CD4-positive, alpha-beta T cell treated with Interleukin-10 for 1 hour (primary cell): ENCODE data around the gene PAPSS1.
"Not testable (repeated sequence)": the region's sequence is repeated elsewhere in the genome, so short reads cannot be mapped to it uniquely, and the experiment has no call there.

Experiments
- DNase-seq: peaks from one replicate; pipeline ENCODE4 v3.0.0-alpha.2; 2020

PAPSS1 gene

DNA sequence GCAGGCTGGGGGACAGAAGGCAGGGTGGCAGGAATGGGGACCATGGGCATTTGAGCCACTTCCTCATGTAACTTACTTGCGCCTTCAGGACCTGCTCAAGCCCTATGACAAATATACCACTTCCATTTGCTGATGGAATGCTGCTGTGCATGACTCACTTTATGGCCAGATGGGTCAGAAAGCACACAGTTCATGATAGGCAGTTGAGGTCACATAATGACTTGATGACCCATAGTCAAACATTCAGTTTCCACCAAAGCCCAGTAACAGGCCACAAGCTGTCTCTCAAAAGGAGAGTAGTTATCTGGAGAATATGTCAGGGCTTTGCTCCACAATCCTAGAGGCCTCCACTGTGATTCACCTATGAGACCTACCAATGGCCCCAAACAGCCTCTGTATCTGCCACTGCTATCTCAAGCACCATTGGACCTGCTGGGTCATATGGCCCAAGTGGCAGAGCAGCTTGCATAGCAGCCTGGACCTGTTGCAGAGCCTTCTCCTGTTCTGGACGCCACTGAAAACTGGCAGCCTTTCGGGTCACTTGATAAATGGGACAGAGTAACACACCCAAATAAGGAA, 5.3 kb upstream of the PAPSS1 start:
- DNase-seq, result no peak

DNA sequence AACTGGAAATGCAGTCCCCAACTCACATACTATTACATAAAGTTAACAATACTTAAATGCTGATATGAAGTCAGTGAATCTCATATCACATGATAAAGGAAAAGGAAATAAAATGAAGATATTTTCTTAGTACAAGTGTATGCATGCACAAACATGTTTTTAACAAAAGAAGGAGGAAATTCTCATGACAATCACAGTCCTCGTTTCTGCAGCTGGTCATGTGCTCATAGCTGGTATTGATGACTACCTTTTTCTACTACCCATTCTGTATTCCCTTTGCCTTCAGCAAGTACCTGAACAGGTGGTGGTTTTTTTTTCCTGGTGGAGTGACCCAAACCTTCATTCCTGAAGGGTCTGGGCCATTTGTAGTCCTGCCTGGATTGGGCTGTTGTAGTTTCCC, 3.3 kb upstream of the PAPSS1 start:
- DNase-seq, result not testable (repeated sequence)

DNA sequence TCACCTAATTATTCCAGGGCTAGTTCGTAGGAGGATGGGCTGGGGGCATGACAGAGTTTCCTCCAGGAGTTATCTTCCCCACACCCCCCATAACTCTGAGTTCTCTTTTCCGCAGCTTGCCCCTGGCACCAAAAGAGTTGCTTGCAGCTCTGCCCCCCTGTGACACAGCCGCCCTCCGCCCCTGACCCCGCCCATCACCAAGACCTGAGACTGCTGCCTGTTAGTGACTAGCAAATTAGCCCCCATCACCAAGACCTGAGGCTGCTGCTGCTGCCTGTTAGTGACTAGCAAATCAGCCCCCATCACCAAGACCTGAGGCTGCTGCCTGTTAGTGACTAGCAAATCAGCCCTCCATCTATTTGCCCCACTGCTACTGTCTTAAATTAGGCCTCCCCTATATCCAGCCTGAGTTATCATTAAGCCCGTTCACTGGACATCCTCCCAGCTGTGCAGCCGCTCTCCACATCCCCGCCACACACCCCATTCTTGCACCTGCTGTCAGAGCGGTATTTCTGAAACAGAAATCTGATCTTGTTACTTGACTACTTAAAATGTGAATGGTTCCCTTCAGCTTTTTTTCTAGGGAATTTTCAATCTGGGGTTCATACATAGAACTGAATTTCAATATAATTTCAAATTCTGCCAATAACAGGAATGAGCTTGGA, 1.5 kb upstream of the PAPSS1 start:
- DNase-seq, result peak; percentile 52

DNA sequence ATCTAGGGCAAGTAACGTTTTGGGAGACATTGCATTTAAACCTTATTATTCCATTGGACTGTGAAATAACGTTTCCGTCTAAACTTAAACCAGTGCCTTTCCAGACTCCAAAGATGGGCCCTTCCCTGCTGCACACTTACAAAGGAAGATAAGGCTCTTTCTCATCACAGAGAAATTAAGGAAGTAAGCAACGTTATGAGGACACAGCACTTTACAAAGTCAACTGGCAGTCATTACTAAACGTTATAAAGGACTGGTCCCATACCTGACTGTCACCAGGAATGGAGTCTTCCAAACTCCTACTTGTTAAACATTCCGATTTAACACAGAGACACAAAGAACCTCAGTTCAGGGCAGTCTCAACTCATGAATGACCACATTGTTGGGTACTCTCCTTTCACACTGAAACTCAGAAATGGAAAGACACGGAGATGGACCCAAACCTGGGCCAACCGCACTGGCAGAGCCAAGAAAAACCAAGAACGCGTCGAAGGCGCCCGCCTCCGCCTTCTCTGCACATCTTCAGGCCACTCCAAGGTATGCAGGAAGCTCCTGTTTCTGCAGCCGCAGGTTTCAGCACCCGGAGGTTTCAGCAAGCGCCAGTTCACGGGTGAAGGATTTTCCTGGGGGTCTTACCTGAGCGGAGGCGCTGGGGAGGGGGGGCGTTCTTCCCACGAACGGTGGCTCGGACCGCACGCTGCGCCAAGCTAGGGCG, 670 bp downstream of the PAPSS1 start:
- DNase-seq, result no peak

DNA sequence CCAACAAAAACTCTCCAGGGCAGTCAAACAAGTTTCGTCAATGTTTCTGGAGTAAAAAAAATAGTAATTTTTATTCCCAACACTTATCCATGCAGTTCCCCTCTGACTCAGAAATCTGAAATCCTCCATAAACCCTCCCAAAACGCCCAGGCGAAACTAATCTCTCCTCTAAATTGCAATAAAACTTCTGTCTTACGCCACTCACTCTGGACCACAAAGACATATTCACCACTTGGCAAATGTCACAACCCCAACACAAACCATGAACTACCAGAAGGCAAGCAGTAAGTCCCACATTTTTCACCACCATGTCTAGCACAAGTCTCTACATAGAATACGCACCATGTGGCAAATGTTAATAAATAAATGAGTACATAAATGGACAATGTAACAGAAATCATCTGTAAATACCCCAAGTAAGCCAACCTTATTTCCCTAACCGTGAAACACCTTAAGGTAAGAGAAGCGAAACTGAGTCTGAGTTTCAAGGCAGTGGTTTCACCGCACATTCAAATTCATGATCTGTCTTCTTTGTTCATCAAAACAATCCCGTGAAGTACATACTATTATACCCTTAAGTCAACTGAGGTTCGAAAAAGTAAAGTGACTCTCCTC, 1.6 kb downstream of the PAPSS1 start:
- DNase-seq, result no peak

DNA sequence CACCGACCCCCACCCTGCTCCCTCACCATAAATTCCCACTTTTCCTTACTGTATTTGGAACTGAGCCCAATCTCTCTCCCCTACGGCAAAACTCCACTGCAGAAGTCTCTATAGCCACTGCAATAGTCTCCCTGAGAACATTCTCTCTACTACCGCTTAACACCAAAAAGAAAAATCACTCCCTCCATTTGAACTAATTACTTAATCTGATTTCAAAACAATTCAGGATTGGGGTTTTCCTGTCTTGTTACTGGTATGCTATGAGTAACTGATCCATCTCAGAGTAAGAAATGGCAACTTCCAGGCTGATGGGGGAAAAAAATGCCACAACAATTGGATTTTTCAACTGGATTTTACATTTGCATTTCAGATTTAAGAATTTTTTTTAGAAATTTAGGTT, 5.8 kb downstream of the PAPSS1 start:
- DNase-seq, result no peak

DNA sequence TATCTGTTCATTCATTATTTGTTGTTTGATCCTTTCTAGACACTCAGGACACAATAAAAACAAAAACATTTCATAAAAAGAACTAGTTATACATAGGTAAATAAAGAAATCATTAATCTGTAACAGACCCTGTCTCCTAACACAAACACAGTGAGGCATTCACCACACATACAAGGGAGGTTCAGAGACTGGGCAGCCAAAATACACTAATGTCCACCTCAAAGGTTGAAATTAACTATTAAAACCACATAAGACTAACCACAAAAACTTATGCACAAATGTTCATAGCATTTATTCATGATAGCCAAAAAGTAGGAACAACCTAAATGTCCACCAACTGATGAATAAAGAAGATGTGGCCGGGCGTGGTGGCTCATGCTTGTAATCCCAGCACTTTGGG, 7.8 kb downstream of the PAPSS1 start:
- DNase-seq, result no peak

DNA sequence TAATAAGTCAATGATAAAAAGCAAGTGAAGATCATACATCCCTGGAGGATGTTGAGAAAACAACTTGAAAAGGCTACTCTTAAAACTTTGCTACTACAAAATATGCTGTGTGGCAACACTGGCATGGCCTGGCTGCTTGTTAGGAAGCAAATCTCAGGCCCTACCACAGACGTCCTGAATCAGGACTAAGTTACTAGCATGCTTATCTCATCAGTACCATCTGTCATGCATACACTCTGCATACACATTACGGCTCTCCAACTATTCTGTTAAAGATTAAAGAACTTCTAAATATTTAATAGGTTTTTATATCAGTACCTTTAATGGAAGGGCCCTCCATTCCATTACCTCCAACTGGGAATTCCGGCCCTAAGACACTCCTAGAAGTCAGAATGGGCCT, 8.2 kb downstream of the PAPSS1 start:
- DNase-seq, result no peak

DNA sequence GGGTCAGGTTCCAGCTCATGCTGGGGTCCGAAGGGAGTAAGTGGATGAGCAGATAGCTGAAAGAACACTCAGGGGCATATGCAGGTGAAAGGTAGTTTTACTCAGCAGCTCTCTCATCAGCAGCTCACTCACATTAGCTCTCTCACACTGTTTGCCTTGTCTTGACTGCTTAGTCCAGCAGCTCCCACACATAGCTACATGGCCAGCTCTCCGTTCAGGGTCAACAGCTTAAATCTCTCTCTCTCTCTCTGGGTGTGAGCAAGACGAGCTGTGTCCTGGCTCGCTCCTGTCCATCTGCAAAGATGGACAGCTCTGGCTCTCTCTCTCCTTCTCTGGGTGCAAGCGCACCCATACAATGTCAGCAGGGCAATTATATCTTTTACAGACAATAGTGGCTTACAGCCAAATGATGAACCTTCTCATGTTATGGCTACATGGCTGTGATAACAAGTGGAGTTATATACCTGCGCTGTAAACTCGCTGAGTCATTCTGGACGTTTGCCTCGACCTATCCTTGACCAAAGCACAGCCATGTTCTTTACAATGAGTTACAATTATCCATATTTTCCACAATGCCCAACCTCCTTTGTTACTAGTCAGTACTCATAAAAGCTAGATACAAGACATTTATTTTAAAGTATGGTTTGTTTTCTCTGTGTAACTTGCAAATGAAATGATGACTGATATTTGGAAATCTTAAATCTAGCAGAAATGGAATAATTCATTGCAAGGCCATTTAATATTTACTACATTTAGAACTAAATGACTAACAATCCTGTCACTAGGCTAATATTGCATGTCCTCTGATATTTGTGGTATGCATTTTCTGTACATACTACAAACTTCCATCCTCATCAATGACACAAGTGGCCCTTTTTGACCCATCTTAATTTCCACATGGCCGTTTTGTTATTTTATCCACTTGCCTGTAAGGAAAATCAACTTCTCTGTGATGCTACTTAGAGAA, 9.3 kb downstream of the PAPSS1 start:
- no peak for DNase-seq

DNA sequence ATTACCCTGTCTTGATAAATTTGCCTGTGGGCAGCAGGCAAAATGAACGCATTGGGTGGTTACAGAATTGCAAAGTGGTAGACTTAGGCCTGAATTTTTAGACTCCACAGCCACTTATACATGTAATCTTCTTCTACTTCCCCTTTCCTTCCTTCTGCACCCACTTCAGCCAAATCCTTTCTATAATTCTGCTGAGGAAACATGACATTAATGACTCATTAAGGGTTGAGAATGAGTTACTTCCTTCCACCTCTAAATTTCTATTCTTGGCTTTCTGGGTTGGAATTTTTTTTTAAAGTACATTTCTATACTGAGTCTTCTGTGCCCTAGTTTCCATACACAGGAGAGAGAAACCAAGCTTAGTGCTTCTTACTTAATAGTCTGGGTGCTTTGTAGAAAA, 10.1 kb downstream of the PAPSS1 start:
- no peak for DNase-seq

DNA sequence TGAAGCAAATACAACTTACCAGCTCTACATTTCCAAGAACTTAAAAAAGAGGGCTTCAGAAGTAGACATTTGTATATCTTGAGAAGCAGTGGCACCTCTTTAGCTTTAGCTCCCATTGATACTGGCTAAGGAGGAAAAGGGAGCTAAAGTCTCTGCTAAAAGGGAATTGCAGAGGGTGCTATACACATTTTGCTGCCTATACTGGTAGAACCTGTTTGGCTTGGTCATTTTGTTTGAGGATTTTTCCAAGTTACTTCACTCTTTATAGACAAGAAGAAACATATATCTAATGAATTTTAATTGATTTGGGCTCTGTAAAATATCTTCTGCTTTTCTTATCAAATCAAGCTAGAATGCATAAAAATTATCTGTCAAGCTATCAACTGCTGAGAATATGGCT, 11.8 kb downstream of the PAPSS1 start:
- DNase-seq, result no peak

DNA sequence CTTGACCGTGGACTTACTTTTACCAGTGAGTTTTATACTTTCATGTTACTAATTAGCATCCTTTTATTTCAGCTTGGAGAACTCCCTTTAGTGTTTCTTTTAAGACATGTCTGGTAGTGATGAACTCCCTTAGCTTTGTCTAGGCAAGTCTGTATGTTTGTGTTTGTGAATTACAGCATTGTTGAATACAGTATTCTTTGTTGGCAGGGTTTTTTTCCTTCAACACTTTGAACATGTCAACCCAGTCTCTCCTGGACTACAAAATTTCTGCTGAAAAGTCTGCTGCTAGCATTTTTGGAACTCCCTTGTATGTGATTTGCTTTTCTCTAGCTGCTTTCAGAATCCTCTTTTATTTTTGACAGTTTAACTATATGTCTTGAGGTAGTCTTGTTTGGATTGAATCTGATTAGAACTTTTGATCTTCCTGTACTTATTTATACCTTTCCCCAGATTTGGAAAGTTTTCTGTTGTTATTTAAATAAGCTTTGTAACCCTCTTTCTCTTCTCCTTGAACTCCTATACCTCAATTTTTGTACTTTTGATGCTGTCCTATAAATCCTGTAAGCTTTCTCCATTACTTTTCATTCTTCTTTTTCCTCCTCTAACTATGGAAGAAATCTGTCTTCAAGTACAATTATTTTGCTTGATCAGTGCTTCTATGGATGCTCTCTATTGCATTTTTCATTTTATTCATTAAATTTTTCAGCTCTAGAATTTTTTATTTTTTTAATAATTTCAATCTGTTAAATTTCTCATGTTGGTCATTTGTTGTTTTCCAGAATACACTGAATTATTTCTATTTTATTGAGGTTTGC, 14.1 kb downstream of the PAPSS1 start:
- DNase-seq, result no peak

DNA sequence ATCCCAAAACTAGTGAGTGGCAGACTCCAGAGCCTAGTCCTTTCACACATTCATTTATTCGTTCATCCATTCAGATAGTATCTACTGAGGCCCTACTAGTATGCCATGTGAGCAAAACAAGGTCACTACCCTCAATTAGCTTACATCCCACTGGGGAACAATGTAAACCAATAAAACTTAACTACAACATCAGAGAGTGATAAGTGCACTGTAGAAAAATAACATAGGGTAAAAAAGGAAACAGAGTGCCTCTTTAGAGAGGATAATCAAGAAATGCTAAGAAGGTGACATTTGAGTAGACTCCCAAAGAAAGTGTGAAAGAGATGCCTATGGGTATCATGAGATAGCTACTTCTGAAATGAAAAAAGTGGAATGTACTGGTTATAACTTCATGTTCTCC, 18.5 kb downstream of the PAPSS1 start:
- DNase-seq, result no peak

DNA sequence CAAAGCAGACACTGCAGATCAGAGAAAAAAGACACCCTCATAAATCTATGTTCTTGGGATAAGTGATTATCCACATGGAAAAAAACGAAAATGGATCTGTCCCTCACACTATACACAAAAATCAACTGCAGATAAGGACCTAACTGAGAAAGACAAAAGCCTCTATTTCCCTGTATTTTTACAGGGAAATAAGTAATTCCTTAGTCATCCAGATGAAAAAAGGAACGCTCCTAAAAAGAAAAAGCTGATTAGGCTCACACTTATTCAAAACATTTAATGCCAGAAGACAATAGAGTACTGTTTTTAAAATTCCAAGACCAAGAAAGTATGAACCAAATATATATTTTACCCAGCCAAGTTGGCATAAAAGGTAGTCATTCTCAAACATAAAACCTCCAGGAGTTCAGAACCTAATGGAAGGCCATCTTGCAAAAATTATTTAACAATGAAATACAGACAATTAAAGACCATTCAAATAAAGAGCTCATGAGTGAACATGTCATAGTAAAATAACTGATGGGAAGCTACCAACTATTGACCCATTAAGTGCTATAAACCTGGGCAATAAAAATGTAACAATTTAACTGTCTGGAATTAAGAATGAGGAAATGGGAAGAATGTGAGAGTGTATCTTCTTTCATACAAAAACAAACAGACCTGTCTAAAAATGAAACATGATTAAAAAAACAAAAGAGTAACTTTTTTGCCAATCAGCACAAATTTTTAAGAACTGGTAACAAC, 20.4 kb downstream of the PAPSS1 start:
- no peak for DNase-seq

DNA sequence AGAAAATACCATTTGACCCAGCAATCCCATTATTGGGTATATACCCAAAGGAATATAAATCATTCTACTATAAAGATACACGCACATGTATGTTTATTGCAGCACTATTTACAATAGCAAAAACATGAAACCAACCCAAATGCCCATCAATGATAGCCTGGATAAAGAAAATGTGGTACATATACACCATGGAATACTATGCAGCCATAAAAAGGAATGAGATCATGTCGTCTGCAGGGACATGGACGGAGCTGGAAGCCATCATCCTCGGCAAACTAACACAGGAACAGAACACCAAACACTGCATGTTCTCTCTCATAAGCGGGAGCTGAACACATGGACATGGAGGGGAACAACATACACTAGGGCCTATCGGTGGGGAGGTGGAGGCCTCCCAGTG, 23.8 kb downstream of the PAPSS1 start:
- not testable (repeated sequence) for DNase-seq

DNA sequence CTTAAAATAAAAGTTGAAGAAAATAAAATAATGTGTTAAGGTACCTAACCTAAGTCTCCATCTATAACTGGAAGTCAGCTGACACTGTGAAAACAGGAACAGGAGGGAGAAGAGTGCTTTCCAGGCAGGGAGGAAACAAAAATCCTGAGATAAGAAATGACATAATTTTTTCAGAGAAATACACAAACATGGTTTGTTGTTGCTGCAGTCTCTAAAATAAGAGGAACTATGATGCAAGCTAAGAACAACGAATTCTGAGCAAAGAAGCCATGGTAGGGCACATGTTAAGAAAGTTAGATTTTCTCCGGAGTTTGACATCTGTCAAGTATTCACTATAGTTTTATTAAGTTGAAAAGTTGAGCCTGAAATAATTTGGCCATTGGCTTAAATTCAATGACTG, 26.9 kb downstream of the PAPSS1 start:
- DNase-seq, result peak; percentile 1

DNA sequence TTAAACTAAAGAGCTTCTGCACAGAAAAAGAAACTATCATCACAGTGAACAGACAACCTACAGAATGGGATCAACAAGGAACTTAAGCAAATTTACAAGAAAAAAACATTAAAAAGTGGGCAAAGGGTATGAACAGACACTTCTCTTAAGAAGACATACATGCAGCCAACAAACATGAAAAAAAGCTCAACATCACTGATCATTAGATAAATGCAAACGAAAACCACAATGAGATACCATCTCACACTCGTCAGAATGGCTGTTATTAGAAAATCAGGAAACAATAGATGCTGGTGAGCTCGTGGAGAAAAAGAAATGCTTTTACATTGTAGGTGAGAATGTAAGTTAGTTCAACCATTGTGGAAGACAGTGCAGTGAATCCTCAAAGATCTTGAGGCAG, 27.8 kb downstream of the PAPSS1 start:
- DNase-seq, result peak; percentile 9

DNA sequence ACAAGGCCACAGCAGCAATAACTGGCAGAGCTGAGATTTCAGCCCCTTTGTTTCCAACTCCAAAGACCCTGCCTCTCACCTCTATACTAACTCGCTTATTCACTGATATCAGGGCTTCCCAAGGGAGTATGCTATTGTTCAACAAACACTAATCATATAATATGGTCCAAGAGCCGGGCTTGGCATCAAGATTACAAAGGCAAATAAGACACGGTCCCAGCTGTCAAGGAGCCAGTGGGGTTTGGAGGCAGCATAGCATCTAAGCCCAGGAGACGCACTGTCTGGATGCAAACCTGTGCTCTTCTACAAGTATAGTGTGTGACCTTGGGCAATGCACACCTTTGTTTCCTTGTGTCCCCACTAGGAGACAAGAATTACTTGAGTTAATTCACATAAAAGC, 28.7 kb downstream of the PAPSS1 start:
- no peak for DNase-seq

DNA sequence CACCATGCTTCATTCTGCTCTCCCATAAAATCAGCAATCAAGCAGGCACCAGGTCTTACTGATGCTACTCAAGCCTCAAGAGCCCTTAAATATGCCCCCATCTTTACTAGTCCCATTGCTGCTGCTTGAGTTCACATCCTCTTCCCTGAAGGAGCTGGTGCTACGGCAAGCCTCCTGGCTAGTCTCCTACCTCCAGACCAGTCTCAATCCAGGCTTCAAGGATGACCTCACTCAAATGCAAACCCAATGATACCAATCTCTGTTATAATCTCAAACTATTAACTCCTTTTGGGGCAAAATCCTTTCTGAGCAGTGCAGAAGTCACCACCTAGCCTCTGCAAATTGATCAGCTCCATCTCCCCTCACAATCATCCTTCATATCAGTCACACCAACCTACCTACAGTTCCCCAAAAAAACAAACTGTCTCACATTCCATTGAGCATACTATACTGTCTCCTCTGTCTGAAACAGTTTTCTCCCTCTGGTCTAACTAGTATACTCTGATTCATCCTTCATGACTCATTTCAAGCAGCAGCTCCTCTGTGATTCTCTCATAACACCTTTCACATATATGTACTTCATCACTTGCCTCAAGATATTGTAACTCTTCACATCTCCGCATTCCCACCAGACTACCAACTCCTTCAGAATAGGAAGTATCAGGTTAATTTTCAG, 30.0 kb downstream of the PAPSS1 start:
- no peak for DNase-seq

DNA sequence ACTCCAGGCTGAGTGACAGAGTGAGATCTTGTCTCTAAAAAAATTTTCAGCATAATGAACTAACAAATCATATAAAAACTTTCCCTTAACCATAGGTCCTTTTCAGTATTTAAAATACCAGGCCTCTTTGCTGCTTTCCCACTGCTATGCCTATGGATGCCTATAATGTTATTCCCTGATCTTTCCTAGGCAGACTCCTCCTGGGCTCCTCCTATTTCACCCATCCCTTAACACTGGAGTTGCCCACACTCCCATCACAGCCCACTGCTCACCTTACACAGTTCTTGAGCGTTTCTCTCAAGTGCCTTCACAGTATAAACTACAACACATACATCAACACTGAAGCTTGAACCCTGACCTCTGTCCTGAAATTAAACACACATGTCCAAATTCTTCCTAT, 31.6 kb downstream of the PAPSS1 start:
- DNase-seq, result no peak

DNA sequence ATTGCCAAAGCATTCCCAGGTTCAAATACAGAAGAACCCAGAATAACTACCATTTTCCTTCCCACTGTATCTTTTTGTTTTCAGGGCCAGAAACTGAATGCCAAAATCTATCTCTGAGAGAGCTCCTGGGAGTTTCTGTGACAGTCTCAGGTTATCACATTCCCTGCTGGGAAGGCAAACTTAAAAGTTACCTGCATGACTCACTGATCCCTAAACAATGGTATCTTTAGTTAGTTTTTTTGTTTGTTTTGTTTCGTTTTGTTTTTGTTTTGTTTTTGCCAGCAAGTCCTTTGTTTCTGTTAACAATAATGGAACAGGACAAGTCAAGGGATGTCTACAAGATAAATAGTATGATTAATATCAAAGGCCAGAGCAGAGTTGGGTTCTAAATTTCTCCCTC, 34.3 kb downstream of the PAPSS1 start:
- no peak for DNase-seq
